NCI-H748 treated with DMSO at 0.1 percent for 48 hours (cell line): ENCODE data around the gene SERPIND1.
"Not testable (repeated sequence)": the region's sequence is repeated elsewhere in the genome, so short reads cannot be mapped to it uniquely, and the experiment has no call there.

Experiments used
- DNase-seq: peaks from one replicate; lab custom pipeline; 2025; lab: John Stamatoyannopoulos, UW

Gene SERPIND1

GRCh38 chr22:20773793-20774212, at the start of gene SERPIND1:
TSS of gene SERPIND1 (plus strand) at chr22:20774113. CDS start at chr22:20779313, 5,200 bp downstream.
- DNase-seq, result no peak

- no peak for DNase-seq
Measured at GRCh38 chr22:20724676-20725454, 49.0 kb upstream of the SERPIND1 start.

- no peak for DNase-seq
Measured at GRCh38 chr22:20725987-20726558, 47.8 kb upstream of the SERPIND1 start.

GRCh38 chr22:20727118-20728015, 46.5 kb upstream of the SERPIND1 start:
- DNase-seq, result no peak

GRCh38 chr22:20728523-20729190, 45.3 kb upstream of the SERPIND1 start:
- DNase-seq, result no peak

- no peak for DNase-seq
Measured at GRCh38 chr22:20729194-20729593, 44.7 kb upstream of the SERPIND1 start.

- not testable (repeated sequence) for DNase-seq
Measured at GRCh38 chr22:20732431-20732830, 41.5 kb upstream of the SERPIND1 start.

GRCh38 chr22:20735356-20736162, 38.4 kb upstream of the SERPIND1 start:
- not testable (repeated sequence) for DNase-seq

- DNase-seq, result not testable (repeated sequence)
Measured at GRCh38 chr22:20736891-20737290, 37.0 kb upstream of the SERPIND1 start.

GRCh38 chr22:20738394-20739089, 35.4 kb upstream of the SERPIND1 start:
- no peak for DNase-seq

GRCh38 chr22:20740222-20740951, 33.5 kb upstream of the SERPIND1 start:
- DNase-seq, result no peak

GRCh38 chr22:20741008-20741633, 32.8 kb upstream of the SERPIND1 start:
- DNase-seq, result no peak

- DNase-seq, result no peak
Measured at GRCh38 chr22:20741634-20742581, 32.0 kb upstream of the SERPIND1 start.

GRCh38 chr22:20742764-20743163, 31.1 kb upstream of the SERPIND1 start:
- DNase-seq, result no peak

- no peak for DNase-seq
Measured at GRCh38 chr22:20744456-20744855, 29.5 kb upstream of the SERPIND1 start.

- no peak for DNase-seq
Measured at GRCh38 chr22:20745119-20745518, 28.8 kb upstream of the SERPIND1 start.

- no peak for DNase-seq
Measured at GRCh38 chr22:20746431-20747189, 27.3 kb upstream of the SERPIND1 start.
